Stimulated activated CD8-positive, alpha-beta memory T cell treated with anti-CD3 and anti-CD28 coated beads, Interleukin-4, amount 100 ng/mL, for 1 hour (primary cell): ENCODE results near the gene IL11RA.
"Not testable (repeated sequence)": the region's sequence is repeated elsewhere in the genome, so short reads cannot be mapped to it uniquely, and the experiment has no call there.

ENCODE experiments used
- DNase-seq, 2 donors: peaks; one replicate each; pipeline ENCODE4 v3.0.0-alpha.2; 2020; ENCODE audit warnings: low read depth in 2 of 2, low spot score in 1 of 2

The IL11RA gene

DNA sequence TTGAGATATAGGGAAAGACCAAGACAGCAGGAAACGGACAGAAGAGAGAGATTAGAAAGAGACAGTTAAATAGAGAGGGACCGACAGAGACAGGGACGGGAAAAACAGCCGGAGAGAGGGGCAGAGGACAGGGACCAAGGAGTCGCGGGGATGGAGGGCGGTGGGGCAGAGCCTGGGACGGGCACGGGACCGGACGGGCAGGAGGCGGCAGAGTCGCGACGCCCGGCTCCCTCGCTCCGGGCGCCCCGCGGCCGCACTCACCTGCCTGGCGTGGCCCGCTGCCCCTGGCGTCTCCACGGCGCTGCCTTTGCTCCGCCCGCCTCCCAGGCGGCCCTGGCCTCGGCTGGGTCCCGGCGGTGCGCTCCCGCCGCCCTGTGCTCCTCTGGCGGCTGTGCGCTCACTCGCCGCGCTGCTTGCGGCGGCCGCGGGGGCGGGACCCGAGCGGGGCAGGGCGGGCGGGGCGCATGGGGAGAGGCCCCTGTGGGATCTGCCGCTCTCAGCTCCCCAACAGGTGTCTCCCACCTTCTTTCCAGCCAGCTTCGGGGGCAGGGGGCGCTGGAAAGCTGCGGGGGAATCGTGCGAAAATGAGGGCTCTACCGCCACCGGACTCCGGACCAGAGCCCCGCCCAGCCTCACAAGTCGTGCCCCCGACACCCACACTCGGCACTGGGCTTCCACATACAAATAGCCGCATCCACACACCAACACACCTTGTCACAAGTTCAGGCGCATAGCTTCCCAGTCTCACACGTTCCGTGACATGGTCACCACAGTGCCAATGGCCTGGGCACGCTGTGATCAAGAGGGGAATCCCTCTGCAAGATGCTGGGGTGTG is 23.1 kb upstream of the IL11RA start, which contains the start of gene ARID3C:
TSS of gene ARID3C (minus strand) at position 411 of the 835 bp plus-strand sequence. CDS start 1,052 bp downstream, outside the sequence.
- DNase-seq: no peak

DNA sequence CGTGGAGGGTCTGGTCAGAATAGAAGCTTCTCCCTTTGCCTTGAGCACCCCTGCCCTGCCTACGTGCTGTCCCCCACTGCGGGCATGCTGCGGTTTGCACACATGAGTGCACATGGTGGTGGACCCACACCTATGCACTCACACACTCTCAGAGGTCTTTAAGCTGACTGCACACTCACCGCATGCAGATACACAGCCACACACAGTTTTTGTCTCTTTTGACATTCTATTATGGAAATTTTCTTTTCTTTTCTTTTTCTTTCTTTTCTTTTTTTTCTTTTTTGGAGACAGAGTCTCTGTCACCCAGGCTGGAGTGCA is 22.5 kb upstream of the IL11RA start:
- DNase-seq: no peak

DNA sequence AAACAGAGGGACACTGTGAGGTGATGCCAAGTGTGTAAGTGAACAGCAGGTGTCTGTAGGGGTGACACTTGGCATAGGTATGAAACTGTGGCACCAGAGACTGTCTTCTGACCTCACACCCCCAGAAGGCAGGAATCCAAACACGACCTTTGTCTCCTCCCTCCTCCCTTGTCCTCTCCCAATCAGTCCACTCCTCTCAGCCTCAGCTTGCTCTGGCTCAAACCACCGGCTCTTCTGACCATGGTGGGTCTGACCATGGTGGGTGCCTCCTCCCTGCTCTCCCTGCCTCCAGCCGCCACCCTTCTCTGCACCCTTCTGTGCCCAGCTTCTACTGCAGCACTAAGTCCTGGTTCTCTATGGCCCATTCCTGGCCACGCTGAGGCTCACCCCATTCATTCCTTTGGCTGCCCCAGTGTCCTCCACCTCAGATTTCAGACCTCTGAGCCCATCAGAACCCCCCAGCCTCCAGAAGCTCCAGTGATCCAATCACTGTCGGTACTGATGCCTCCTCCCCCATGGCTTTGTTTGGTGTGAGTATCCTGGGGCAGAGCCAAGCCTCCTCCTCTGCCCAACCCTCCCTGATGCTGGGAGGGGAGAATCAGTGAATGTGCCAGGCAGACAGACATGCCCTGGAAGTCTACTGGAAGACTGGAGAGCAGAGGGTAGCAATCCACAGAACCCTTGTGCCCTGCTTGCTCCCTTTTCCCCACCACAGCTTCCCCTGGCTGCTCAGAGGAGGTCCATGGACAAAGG is 21.4 kb upstream of the IL11RA start:
- no peak for DNase-seq

DNA sequence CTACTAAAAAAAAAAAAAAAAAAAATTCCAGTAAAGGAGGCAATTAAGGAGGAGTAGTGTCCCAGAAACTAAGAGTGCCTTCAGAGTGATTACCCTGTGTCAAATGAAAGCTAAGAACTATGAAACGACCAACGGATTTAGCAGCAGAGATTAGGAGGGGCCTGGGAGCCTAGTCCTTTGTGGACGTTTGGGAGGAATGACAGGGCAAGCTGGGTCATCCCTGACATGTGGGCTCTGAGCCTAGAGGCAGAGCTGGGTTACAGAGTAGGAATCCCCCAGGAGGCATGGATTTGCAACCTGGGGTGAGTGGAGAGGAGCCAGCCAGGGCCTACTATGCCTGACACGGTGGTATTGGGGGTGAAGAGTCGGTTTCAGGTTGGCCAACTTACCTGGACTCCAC is 18.8 kb upstream of the IL11RA start:
- DNase-seq: no peak

DNA sequence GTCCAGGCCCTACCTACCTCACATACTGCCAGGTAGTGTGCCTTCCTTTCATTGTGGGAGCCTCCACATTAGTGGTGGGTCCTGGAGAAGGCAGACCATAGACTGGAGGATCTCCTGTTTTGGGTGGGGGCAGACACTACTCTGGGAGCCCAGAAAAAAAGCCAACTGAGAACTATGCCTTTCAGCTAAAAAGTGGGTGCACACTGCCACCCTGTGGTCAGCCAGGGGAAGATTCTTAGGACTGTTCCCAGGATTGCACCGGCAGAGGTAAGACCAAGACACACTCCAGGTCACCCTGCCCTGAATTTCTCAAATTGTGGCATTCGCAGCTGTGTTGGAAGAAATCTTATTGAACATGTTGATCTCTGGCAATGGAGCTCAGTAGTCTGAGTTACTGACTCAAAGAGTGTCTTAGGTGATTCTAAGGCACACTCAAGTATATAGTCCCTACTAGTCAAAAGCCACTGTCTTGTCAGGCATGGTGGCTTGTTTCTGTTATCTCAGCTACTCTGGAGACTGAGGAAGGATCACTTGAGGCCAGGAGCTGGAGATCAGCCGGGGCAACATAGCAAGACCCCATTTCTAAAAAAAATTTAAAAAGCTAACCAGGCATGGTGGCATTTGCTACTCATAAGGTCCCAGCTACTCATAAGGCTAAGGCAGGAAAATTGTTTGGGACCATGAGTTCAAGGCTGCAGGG is 18.0 kb upstream of the IL11RA start:
- DNase-seq: peak in 1 of 2 donors; percentile 55

DNA sequence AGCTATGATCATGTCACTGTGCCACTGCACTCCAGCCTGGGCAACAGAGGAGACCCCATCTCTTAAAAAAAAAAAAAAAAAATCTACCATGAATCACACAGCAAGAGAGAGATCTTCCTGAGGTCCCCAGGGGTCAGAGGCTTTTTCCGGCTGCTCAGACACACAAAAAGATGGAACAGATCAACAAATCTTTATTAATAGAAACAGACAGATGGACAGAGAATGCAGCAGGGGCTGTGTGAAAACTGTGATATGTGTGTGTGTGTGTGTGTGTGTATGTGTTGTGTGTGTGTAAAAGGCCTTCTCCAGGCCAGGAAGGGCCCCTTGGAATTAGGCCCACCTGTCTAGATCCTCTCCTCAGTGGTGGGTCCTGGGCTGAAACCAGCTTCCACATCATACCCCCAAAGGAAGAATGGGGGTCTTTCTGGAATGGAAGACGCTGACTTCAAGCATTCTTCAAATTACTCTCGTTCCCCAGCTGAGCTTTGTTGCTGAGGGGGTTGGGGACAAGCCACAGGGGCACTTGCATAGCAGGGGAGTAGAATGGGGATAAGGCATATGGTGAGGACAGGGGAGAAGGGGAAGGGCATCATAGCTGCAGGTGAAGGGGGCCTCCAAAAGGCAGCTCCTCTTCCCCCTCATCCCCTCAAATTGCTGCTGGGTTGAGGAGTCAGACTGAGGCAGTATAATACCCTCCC is 17.3 kb upstream of the IL11RA start:
- DNase-seq: no peak

DNA sequence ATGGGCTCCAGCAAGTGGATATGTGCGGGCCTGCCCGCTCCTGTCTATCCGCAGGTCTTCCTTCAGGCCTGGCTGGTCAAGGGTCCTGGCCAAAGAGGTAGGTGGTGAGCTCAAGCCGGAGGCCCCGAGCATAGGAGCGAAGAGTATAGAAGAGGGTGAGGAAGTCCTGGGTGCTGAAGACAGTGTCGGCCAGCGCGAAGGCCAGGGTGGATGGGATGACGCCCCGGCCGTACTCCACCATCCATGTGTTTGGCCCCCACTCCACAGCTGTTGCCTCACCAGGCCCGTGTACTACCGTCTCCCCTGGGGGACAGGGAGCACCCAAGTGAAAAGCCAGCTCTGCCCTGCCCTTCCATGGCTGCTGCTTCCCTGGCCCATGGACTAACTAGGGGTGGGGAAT is 16.4 kb upstream of the IL11RA start:
- no peak for DNase-seq

DNA sequence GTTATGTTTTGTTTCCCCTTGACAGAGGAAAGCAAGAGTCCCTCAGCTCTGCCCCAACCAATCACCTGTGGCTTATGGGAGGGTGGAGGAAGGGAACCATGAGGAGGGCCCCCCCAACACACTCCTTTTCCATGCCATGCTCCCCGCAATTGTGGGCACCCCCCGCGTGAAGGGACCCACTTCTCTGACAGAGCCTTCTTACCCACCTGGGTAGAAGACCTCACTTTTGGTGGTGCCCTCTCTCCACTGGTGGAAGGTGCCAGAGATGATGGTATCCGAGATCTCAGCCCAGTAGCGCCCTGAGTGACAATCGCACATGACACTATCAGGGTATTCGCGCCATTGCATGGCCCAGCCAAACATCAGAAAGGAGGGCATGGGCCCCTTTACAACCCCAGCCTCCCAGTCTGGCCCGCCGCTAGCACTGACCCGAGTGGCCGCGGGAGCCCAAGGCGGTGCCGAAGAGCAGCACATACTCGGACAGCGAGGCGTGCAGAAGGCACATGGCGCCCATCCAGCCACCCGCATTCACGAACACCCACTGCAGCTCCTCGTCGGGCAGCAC is 15.1 kb upstream of the IL11RA start:
- no peak for DNase-seq

DNA sequence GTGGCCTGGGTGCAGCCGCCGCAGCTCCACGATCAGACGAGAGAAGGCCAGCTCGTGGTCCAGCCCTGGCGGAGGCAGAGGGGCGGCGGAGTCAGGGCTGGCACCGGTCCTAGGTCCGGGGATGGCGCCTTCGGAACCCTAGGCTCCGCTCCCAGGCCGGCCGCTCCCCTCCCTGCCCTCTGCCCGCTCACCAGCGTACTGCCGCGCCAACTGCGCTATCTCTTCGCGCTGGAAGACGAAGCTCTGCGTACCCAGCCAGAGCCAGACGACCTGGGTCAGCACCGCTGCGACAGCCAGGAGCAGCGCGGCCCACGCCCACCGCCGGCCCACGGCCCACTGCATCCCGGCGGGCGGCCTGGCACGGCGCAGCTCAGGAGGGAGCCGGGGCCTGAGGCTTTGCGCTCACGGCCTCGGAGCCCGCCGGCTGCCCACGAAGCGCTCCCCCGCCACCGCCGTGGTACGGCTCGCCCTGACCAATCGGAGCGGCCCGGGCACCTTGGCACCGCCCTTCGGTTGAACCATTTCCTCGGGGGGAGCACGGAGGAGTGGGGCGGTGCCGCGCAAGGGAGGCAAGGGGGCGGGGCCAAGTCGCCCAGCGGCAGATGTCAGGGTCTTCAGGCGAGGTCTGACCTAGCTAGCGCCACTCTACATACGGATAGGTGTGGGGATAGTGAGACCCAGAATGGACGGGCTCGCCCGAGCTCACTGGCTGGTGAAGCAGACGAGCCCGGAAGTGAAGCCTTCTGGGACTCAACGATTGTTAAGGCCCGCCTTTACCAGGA is 14.4 kb upstream of the IL11RA start, which contains the start of gene SIGMAR1:
TSS of gene SIGMAR1 (minus strand) at position 432 of the 782 bp plus-strand sequence. CDS start at position 342, 90 bp downstream.
- peak; percentile 82 to 92 for DNase-seq

DNA sequence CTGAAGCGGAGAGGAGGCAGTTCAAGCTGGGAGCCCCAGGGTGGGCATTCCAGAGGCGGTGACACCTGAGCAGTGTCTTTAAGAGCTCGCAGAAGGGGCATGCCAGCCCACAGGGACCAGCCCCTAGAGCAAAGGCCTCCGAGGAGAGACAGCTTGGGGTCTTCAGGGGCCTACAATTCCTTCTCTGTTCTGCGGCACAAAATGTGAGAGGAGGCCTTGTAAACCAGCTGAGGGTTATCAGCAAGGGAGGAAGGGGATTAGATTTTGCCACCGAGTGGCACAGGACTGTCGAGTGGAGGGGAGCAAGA is 13.9 kb upstream of the IL11RA start:
- DNase-seq: no peak

DNA sequence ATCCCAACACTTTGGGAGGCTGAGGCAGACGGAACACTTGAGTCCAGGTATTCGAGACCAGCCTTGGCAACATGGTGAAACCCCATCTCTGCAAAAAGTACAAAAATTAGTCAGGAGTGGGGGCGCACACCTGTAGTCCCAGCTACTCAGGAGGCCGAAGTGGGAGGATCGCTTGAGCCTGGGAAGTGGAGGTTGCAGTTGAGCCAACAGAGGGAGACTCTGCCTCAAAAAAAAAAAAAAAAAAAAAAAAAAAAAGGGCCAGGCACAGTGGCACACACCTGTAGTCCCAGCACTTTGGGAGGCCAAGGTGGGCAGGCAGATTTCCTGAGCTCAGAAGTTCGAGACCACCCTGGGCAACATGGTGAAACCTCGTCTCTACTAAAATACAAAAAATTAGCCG is 12.7 kb upstream of the IL11RA start:
- not testable (repeated sequence) for DNase-seq

DNA sequence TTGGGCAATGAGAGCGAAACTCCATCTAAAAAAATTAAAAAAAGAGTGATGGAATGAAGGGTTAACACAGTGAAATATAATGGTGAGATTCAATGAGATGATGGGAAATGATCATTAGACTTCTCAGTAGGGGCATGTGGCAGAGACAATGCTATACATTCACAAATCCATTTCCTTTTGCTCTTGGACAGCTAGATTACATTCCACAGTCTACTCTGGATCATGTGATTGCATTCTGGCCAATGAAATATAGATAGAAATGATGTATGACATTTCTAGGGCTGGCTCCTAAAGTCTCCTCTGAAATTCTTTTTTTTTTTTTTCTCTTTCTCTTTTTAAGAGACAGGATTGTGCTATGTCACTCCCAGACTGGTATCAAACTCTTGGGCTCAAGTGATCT is 9.3 kb upstream of the IL11RA start:
- DNase-seq: no peak

DNA sequence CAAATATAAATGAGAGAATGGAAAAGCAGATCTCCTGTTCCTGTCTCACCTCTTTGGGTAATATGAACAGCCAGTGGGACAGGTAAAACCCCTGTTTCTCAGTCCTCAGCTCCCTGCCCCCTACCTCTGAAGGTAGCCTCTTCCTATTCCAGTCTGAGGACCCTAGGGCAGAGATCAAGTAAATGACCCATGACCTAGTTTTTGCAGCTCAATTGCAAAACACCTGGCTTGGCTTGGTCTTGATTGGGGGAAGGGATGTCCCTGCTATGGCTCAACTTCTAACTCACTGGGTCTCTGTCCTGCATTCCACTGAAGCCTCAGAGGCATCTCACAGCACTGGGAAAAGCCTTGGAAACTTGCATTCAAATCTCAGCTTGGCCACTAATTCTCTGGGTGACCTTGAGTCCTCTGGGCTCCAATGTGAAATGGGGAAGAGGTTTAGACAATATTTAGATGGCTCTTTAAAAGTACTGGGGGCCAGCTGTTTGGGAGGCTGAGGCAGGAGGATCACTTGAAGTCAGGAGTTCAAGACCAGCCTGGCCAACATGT is 7.1 kb upstream of the IL11RA start:
- no peak for DNase-seq

DNA sequence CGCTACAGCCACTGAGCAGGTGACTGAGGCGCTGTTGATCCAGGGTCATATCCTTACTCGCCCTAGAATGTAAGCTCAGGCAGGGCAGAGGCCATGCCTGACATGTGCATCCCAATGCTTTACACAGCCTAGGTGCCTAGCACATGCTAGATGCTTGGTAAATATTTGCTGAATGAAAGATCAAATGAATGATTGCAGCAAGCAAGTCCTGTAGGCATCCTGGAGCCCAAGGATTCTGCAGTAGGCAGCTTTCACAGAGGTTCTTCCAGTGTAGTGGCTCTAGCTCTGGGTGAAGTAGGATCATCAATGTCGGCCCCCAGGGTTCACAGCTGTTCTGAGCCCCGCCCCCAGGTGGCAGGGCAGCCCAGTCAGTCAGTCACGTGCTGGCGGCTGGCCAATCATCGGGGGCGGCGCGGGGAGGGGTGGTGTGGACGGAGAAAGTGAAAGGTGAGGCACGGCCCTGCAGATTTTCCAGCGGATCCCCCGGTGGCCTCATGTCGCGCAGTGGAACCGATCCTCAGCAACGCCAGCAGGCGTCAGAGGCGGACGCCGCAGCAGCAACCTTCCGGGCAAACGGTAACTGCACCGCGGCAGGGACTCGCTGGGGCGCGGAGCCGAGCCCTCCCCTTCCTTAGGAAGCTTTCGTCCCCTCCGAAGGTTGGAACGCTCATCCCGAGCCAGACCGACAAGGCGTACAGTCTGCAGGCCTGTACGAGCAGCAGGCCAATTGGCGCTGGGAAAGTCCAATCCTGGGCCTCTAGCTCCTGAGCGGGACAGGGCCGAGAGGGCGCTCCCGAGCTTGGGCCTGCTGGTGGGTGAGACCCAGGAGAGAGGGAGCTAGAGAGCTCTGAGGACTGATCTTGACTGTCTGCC is 5.5 kb upstream of the IL11RA start, which contains the start of gene GALT:
TSS of gene GALT (plus strand) at position 465 of the 873 bp plus-strand sequence. CDS start at position 495, 30 bp downstream.
- peak; percentile 92 to 95 for DNase-seq

DNA sequence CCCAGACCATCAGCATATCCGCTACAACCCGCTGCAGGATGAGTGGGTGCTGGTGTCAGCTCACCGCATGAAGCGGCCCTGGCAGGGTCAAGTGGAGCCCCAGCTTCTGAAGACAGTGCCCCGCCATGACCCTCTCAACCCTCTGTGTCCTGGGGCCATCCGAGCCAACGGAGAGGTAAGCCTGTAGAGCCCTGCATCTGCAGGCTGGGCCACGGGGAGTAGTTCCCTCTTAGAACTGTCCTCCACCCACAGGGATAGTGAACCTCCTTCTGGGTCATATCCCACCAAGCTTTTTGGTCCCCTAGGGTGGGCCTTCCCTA is 4.9 kb upstream of the IL11RA start:
- DNase-seq: no peak

DNA sequence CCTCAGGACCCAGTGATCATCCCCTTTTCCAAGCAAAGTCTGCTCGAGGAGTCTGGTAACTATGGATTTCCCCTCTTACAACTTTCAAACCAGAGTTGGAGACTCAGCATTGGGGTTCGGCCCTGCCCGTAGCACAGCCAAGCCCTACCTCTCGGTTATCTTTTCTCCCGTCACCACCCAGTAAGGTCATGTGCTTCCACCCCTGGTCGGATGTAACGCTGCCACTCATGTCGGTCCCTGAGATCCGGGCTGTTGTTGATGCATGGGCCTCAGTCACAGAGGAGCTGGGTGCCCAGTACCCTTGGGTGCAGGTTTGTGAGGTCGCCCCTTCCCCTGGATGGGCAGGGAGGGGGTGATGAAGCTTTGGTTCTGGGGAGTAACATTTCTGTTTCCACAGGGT is 4.3 kb upstream of the IL11RA start:
- DNase-seq: no peak

DNA sequence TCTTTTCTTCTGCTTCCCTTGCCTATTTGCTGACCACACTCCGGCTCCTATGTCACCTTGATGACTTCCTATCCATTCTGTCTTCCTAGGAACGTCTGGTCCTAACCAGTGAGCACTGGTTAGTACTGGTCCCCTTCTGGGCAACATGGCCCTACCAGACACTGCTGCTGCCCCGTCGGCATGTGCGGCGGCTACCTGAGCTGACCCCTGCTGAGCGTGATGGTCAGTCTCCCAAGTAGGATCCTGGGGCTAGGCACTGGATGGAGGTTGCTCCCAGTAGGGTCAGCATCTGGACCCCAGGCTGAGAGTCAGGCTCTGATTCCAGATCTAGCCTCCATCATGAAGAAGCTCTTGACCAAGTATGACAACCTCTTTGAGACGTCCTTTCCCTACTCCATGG is 3.3 kb upstream of the IL11RA start:
- DNase-seq: no peak

DNA sequence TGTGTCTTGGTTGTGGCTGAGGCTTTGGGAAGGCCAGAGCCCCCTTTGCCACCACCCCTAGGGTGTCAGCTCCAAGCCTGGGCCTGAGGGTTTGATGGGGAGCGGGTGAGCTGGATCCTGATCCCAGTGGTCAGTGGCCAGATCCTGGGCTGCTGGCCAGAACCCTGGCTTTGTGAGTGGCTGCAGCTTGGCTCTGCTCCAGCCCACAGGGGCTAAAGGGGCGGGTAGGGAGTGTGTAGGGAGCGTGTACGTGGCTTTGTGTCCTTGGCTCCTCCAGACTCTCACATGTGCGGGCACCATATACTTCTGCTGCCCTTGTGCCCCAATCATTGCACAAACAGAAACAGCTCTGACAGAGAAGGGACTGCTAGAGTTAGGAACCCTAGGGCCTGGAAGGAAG is 1.2 kb upstream of the IL11RA start:
- DNase-seq: no peak

DNA sequence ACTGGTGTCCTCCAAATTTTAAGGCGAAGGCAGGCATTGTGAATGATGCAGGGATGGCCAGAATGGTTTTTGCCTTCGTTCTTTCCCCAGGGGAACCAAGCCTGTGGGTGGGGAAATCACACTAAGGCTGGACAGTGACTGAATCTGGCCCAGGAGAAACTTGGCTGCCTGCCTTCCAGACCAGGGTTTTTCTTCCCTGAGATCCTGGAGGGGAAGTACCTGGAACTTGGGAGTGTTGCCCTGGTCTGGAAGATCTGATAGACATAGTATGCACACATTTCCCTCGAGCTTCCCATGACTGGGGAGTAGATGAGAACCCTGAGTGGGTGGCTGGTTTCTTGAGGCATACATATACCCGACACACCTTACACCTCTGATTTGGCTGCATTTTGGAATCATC is 664 bp upstream of the IL11RA start:
- no peak for DNase-seq
